DND-41 (cell line): Measurements from ENCODE around the gene GASK1B.
A peak's percentile ranks its signal among the peaks of the same experiment; 100 is the strongest.

Experiments used
- ATAC-seq: fragments of 200-7000 bp; cut with Tn5 transposase; 3 replicates; pipeline ENCODE4 v1.9.1; 2021; ENCODE audit warnings: low read depth; ENCODE audit not compliant: insufficient read depth
- DNase-seq: peaks from one replicate; pipeline ENCODE4 v3.0.0-alpha.2; 2020
- H2AFZ ChIP-seq: 2 replicates; pipeline ENCODE4 v1.6.0; 2012; ENCODE audit warnings: low read depth, low read length
- H3K27ac ChIP-seq: 2 replicates; pipeline ENCODE4 v1.5.1; 2012; ENCODE audit warnings: low read length, inconsistent platforms
- H3K27me3 ChIP-seq: fragments of 200-600 bp; sonication (generic); 2 replicates; pipeline ENCODE4 v1.6.0; 2012; ENCODE audit warnings: low read length, mild to moderate bottlenecking, inconsistent platforms; ENCODE audit not compliant: insufficient read depth, poor library complexity
- H3K36me3 ChIP-seq: 2 replicates; pipeline ENCODE4 v1.5.1; 2012; ENCODE audit warnings: low read length, inconsistent platforms; ENCODE audit not compliant: insufficient read depth
- H3K4me1 ChIP-seq: 2 replicates; pipeline ENCODE4 v1.5.1; 2012; ENCODE audit warnings: mild to moderate bottlenecking, low read length; ENCODE audit not compliant: insufficient read depth
- H3K4me2 ChIP-seq: 2 replicates; pipeline ENCODE4 v1.6.0; 2012; ENCODE audit warnings: mild to moderate bottlenecking, moderate library complexity, low read length, inconsistent platforms; ENCODE audit not compliant: insufficient read depth
- H3K4me3 ChIP-seq, 2 experiments: fragments of 200-600 bp in 1 of 2; shearing (Covaris generic) in 1 of 2; 2 replicates each; pipeline ENCODE4 v1.5.1; 2012 to 2016; ENCODE audit warnings: inconsistent platforms in 2 of 2, low read length in 2 of 2, mild to moderate bottlenecking in 2 of 2, low read depth in 1 of 2, moderate library complexity in 1 of 2
- H3K79me2 ChIP-seq: 2 replicates; pipeline ENCODE4 v1.6.0; 2012; ENCODE audit warnings: low read length, inconsistent platforms; ENCODE audit not compliant: insufficient read depth
- H3K9ac ChIP-seq: 2 replicates; pipeline ENCODE4 v1.6.0; 2012; ENCODE audit warnings: low read depth, mild to moderate bottlenecking, inconsistent platforms, low read length, moderate library complexity
- H3K9me3 ChIP-seq: 2 replicates; pipeline ENCODE4 v1.5.1; 2012; ENCODE audit warnings: low read length, moderate library complexity, mild to moderate bottlenecking, inconsistent platforms; ENCODE audit not compliant: insufficient read depth, severe bottlenecking
- H4K20me1 ChIP-seq: 2 replicates; pipeline ENCODE4 v1.6.0; 2012; ENCODE audit warnings: low read length; ENCODE audit not compliant: insufficient read depth
- EZH2 ChIP-seq: IDR thresholded peaks from 3 replicates; pipeline ENCODE4 v1.6.1; 2012; ENCODE audit warnings: borderline replicate concordance, low read depth, mild to moderate bottlenecking, moderate library complexity, low read length, inconsistent platforms; ENCODE audit not compliant: severe bottlenecking
- TF ChIP-seq, protein P1 (sequence below): IDR thresholded peaks from 2 replicates; pipeline ENCODE4 v1.5.1; 2012; ENCODE audit warnings: borderline replicate concordance, low read length, moderate library complexity, mild to moderate bottlenecking; ENCODE audit not compliant: poor library complexity, severe bottlenecking; ENCODE audit errors: extremely low read depth

Gene GASK1B

DNA sequence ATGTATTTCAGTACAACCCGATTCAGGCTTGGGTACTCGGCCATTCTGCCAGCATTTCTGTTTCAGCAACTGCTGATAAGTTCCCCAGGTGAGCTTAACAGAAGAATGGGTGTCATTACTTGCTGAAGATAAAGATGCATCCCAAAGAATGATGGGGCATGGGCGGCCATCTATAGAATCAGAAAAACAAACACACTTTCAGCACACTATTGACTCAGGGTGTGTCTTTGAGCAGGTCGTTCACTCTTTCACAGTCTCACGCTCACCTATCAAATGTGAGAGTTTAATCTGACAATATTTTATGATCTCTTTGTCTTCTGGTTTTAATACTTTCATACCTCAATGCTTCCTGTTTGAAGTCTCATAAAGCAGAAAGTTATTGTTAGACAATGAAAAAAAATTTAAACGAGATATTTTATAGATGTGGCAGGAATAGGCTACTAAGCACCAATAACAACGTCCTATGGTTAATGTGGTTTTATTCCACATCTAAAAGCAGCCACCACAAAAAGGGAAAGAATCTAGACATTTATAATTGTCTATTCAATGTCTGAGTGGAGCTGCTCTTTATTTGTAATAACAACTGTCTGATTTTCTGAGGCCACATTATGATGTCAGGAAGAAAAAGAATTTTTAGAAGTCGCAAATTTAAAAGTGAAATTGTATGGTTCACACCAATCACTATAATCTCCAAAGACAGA is 17.0 kb downstream of the GASK1B start:
- Histone ChIP-seq H3K36me3 (no peaks in the 10 kb centered on the region), H3K4me2 (no peak overlapping the region), H4K20me1 (no peaks in the 10 kb centered on the region), H3K27ac (no peak overlapping the region), H3K4me3 (no peak overlapping the region), H3K9me3 (no peaks in the 10 kb centered on the region), H2AFZ (no peak overlapping the region), H3K79me2 (no peaks in the 10 kb centered on the region), H3K4me1 (no peaks in the 10 kb centered on the region), H3K9ac (no peak overlapping the region), H3K27me3 (no peaks in the 10 kb centered on the region)
- TF ChIP-seq EZH2, result no peak
- TF ChIP-seq, protein P1, sequence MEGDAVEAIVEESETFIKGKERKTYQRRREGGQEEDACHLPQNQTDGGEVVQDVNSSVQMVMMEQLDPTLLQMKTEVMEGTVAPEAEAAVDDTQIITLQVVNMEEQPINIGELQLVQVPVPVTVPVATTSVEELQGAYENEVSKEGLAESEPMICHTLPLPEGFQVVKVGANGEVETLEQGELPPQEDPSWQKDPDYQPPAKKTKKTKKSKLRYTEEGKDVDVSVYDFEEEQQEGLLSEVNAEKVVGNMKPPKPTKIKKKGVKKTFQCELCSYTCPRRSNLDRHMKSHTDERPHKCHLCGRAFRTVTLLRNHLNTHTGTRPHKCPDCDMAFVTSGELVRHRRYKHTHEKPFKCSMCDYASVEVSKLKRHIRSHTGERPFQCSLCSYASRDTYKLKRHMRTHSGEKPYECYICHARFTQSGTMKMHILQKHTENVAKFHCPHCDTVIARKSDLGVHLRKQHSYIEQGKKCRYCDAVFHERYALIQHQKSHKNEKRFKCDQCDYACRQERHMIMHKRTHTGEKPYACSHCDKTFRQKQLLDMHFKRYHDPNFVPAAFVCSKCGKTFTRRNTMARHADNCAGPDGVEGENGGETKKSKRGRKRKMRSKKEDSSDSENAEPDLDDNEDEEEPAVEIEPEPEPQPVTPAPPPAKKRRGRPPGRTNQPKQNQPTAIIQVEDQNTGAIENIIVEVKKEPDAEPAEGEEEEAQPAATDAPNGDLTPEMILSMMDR, result no peak
- DNase-seq, result no peak
- peak; percentile 44; the same call in 1 of the 3 replicates for ATAC-seq

DNA sequence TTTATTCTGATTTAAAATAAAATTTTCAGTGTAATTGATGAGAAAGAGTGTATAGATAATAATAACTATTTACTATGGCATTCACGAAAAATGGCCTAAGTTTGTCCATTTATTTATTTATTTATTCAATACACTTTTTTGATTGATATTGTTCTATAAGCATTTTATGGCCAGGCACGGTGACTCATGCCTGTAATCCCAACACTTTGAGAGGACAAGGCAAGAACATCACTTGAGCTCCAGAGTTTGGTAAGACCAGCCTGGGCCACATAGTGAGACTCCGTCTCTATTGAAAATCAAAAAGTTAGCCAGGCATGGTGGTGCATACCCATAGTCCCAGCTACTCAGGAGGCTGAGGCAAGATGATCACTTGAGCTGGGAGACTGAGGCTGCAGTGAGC is 25.7 kb downstream of the GASK1B start:
- TF ChIP-seq EZH2, result no peak
- no peaks in the 10 kb centered on the region for H3K79me2 ChIP-seq

DNA sequence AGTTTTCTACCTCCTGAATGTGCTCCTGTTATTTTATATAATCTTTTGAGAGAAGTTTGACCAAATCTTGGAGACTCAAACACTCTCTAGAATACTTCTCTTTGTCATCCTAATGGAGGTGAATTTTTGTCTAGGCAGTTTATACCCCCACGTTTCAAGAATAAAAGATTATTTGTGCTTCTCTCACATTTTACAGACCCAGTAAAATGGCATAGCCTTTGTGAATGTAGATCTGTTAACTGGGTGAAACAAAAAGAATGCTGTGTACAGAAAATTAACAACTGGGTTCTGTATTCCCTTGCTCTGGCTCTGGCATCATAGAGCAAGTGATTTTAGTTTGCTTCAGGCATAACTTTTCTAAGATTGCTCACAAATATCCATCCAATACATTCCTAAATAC is 26.1 kb downstream of the GASK1B start:
- DNase-seq (no peak), ATAC-seq (no peak)
- H3K4me3 ChIP-seq, result no peak overlapping the region
- H3K79me2 ChIP-seq, result no peaks in the 10 kb centered on the region
- no peaks in the 10 kb centered on the region for H3K9me3 ChIP-seq
- H3K9ac ChIP-seq, result no peak overlapping the region
- TF ChIP-seq, protein P1, result no peak
- no peak for TF ChIP-seq EZH2
- no peaks in the 10 kb centered on the region for H3K4me1 ChIP-seq
- no peaks in the 10 kb centered on the region for H4K20me1 ChIP-seq
- H3K36me3 ChIP-seq, result no peaks in the 10 kb centered on the region
- H3K4me2 ChIP-seq, result no peak overlapping the region
- H3K27ac ChIP-seq, result no peak overlapping the region
- no peaks in the 10 kb centered on the region for H3K27me3 ChIP-seq
- H2AFZ ChIP-seq, result no peak overlapping the region

More for the DNA sequence above, 25.7 kb downstream of the GASK1B start:
- Histone ChIP-seq H3K36me3 (no peaks in the 10 kb centered on the region), H4K20me1 (no peaks in the 10 kb centered on the region), H3K27me3 (no peaks in the 10 kb centered on the region), H3K4me1 (no peaks in the 10 kb centered on the region), H2AFZ (no peak overlapping the region), H3K9me3 (no peaks in the 10 kb centered on the region), H3K4me2 (no peak overlapping the region), H3K27ac (no peak overlapping the region), H3K4me3 (no peak overlapping the region), H3K9ac (no peak overlapping the region)
- ATAC-seq, result no peak
- DNase-seq, result no peak

DNA sequence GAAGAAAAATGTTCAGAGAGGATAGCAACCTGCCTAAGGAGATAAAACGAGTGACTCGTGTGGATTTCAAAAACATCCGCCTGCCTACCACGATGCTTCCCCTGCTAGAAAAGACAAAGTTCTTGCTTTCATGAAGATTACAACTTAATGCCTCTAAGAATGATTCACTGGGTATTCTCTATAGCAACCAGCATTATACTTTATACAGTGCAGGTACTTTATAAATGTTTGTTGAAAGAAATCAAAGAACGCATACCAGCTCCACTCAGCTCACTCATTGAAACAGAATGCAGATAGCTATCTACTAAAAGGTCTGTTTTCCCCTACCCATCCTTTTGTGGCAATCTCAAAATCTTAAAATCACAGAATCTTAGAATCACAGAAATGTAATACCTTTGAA is 33.7 kb downstream of the GASK1B start:
- no peak overlapping the region for H3K9ac ChIP-seq
- DNase-seq (no peak), ATAC-seq (no peak)
- no peaks in the 10 kb centered on the region for H3K4me1 ChIP-seq
- H3K79me2 ChIP-seq, result no peaks in the 10 kb centered on the region
- H3K27ac ChIP-seq, result no peak overlapping the region
- H2AFZ ChIP-seq, result no peak overlapping the region
- no peaks in the 10 kb centered on the region for H3K36me3 ChIP-seq
- no peak overlapping the region for H3K4me2 ChIP-seq
- H3K27me3 ChIP-seq, result no peaks in the 10 kb centered on the region
- H4K20me1 ChIP-seq, result no peaks in the 10 kb centered on the region
- H3K9me3 ChIP-seq, result no peaks in the 10 kb centered on the region
- no peak overlapping the region for H3K4me3 ChIP-seq
- TF ChIP-seq, protein P1, result no peak
- no peak for TF ChIP-seq EZH2
